GM18519 (cell line): ENCODE results near the gene HTR2B.
"Not testable (repeated sequence)": the region's sequence is repeated elsewhere in the genome, so short reads cannot be mapped to it uniquely, and the experiment has no call there.

Experiments used
- ATAC-seq: cut with Tn5 transposase; IDR thresholded peaks from one replicate; pipeline ENCODE4 v1.9.1; 2021; ENCODE audit warnings: mild to moderate bottlenecking, moderate library complexity; ENCODE audit not compliant: unreplicated experiment, low FRiP score

HTR2B gene

GRCh38 chr2:231124838-231125568, at the start of gene HTR2B:
Gene HTR2B (minus strand): TSS chr2:231125042. CDS start chr2:231123764, 1,278 bp downstream.
- no peak for ATAC-seq

- no peak for ATAC-seq
Measured at GRCh38 chr2:231174211-231174651, 49.4 kb upstream of the HTR2B start.

GRCh38 chr2:231172025-231172424, 47.2 kb upstream of the HTR2B start:
- no peak for ATAC-seq

GRCh38 chr2:231170055-231170454, 45.2 kb upstream of the HTR2B start:
- ATAC-seq, result no peak

GRCh38 chr2:231169488-231169887, 44.6 kb upstream of the HTR2B start:
- no peak for ATAC-seq

GRCh38 chr2:231168460-231169139, 43.8 kb upstream of the HTR2B start:
- ATAC-seq, result no peak

- no peak for ATAC-seq
Measured at GRCh38 chr2:231167745-231168459, 43.1 kb upstream of the HTR2B start.

GRCh38 chr2:231163414-231164095, 38.7 kb upstream of the HTR2B start:
- no peak for ATAC-seq

- ATAC-seq, result no peak
Measured at GRCh38 chr2:231163011-231163410, 38.2 kb upstream of the HTR2B start.

- no peak for ATAC-seq
Measured at GRCh38 chr2:231161877-231162329, 37.1 kb upstream of the HTR2B start.

- ATAC-seq, result no peak
Measured at GRCh38 chr2:231161252-231161839, 36.5 kb upstream of the HTR2B start.

GRCh38 chr2:231160701-231161100, 35.9 kb upstream of the HTR2B start:
- no peak for ATAC-seq

GRCh38 chr2:231159306-231159705, 34.5 kb upstream of the HTR2B start:
- ATAC-seq, result no peak

- ATAC-seq, result no peak
Measured at GRCh38 chr2:231152800-231153557, 28.1 kb upstream of the HTR2B start.

GRCh38 chr2:231146665-231147064, 21.8 kb upstream of the HTR2B start:
- no peak for ATAC-seq

GRCh38 chr2:231144896-231145295, 20.1 kb upstream of the HTR2B start:
- no peak for ATAC-seq

GRCh38 chr2:231140808-231141207, 16.0 kb upstream of the HTR2B start:
- not testable (repeated sequence) for ATAC-seq

- no peak for ATAC-seq
Measured at GRCh38 chr2:231139796-231140195, 15.0 kb upstream of the HTR2B start.

GRCh38 chr2:231138699-231139098, 13.9 kb upstream of the HTR2B start:
- no peak for ATAC-seq
